HG03521 (cell line): ENCODE results near the gene TGFBR2.
A peak's percentile ranks its signal among the peaks of the same experiment; 100 is the strongest.

Experiments used
- ATAC-seq: cut with Tn5 transposase; IDR thresholded peaks from one replicate; pipeline ENCODE4 v1.9.1; 2021; ENCODE audit warnings: mild to moderate bottlenecking, moderate library complexity; ENCODE audit not compliant: unreplicated experiment

Gene TGFBR2

GRCh38 chr3:30633718-30634117, 27.3 kb downstream of the TGFBR2 start:
- ATAC-seq, result no peak

- no peak for ATAC-seq
These were observed 28.6 kb downstream of the TGFBR2 start for GRCh38 chr3:30634761-30635735.

GRCh38 chr3:30637310-30638219, 31.2 kb downstream of the TGFBR2 start:
- ATAC-seq, result no peak

- no peak for ATAC-seq
These were observed 32.4 kb downstream of the TGFBR2 start for GRCh38 chr3:30638685-30639412.

GRCh38 chr3:30639937-30640336, 33.5 kb downstream of the TGFBR2 start:
- ATAC-seq, result peak; percentile 68

- ATAC-seq, result no peak
These were observed 34.5 kb downstream of the TGFBR2 start for GRCh38 chr3:30640851-30641250.

GRCh38 chr3:30641416-30642251, 35.2 kb downstream of the TGFBR2 start:
- ATAC-seq, result no peak

- no peak for ATAC-seq
These were observed 36.5 kb downstream of the TGFBR2 start for GRCh38 chr3:30642849-30643361.

GRCh38 chr3:30643763-30644462, 37.5 kb downstream of the TGFBR2 start:
- ATAC-seq, result no peak

- peak; percentile 50 for ATAC-seq
These were observed 38.2 kb downstream of the TGFBR2 start for GRCh38 chr3:30644615-30645014.

GRCh38 chr3:30645077-30645476, 38.7 kb downstream of the TGFBR2 start:
- ATAC-seq, result no peak

GRCh38 chr3:30646181-30646876, 39.9 kb downstream of the TGFBR2 start:
- no peak for ATAC-seq

- no peak for ATAC-seq
These were observed 40.8 kb downstream of the TGFBR2 start for GRCh38 chr3:30646961-30647752.

GRCh38 chr3:30648670-30649357, 42.4 kb downstream of the TGFBR2 start:
- ATAC-seq, result no peak

GRCh38 chr3:30649572-30650318, 43.3 kb downstream of the TGFBR2 start:
- peak; percentile 62 for ATAC-seq

- no peak for ATAC-seq
These were observed 44.1 kb downstream of the TGFBR2 start for GRCh38 chr3:30650348-30650995.
